GM06990 (cell line): ENCODE measurements around the gene ZNF865.

Experiments used
- DNase-seq: peaks from one replicate; pipeline ENCODE4 v3.0.0-alpha.2; 2011; ENCODE audit not compliant: insufficient read length; ENCODE audit errors: extremely low read depth
- H3K27me3 ChIP-seq: replicated peaks from 2 replicates; pipeline ENCODE4 v1.6.0; 2011; ENCODE audit warnings: low read length; ENCODE audit not compliant: control insufficient read depth, insufficient read depth
- H3K36me3 ChIP-seq: 2 replicates; pipeline ENCODE4 v1.5.1; 2011; ENCODE audit warnings: low read length; ENCODE audit not compliant: control insufficient read depth, insufficient read depth
- H3K4me3 ChIP-seq: replicated peaks from 2 replicates; pipeline ENCODE4 v1.5.1; 2011; ENCODE audit warnings: low read depth, mild to moderate bottlenecking, control low read depth, low read length
- CTCF ChIP-seq: IDR thresholded peaks from 2 replicates; pipeline ENCODE4 v1.5.1; 2011; ENCODE audit warnings: low read length, control low read depth, mild to moderate bottlenecking, inconsistent platforms; ENCODE audit not compliant: insufficient read depth, poor library complexity, severe bottlenecking

ZNF865 gene

GRCh38 chr19:55650126-55650557, 44.7 kb downstream of the ZNF865 start:
- H3K27me3 ChIP-seq: no peaks in the 10 kb centered on the region
- H3K4me3 ChIP-seq: no peak overlapping the region
- no peak for DNase-seq
- no peak for TF ChIP-seq CTCF
- H3K36me3 ChIP-seq: peaks cover 9% of the 10 kb centered on the region

- no peaks in the 10 kb centered on the region for H3K27me3 ChIP-seq
- peaks cover 4% of the 10 kb centered on the region for H3K36me3 ChIP-seq
- DNase-seq: no peak
- H3K4me3 ChIP-seq: no peak overlapping the region
- no peak for TF ChIP-seq CTCF
Observed at GRCh38 chr19:55650602-55651230, 45.3 kb downstream of the ZNF865 start.

- Histone ChIP-seq H3K36me3 (peaks cover 4% of the 10 kb centered on the region), H3K27me3 (no peaks in the 10 kb centered on the region), H3K4me3 (no peak overlapping the region)
- TF ChIP-seq CTCF: no peak
- DNase-seq: no peak
Observed at GRCh38 chr19:55651236-55651635, 45.8 kb downstream of the ZNF865 start.

- DNase-seq: no peak
- H3K4me3 ChIP-seq: no peak overlapping the region
- H3K27me3 ChIP-seq: no peaks in the 10 kb centered on the region
- TF ChIP-seq CTCF: no peak
- H3K36me3 ChIP-seq: peaks cover 4% of the 10 kb centered on the region
Observed at GRCh38 chr19:55652311-55653128, 47.1 kb downstream of the ZNF865 start.

GRCh38 chr19:55653651-55654322, 48.3 kb downstream of the ZNF865 start:
- Histone ChIP-seq H3K4me3 (peak overlapping the region; percentile 77), H3K27me3 (no peaks in the 10 kb centered on the region), H3K36me3 (peaks cover 8% of the 10 kb centered on the region)
- DNase-seq: peak; percentile 98
- peak; percentile 100 for TF ChIP-seq CTCF
